Pancreas (tissue), 10 donors: Measurements from ENCODE around the gene CRAMP1. TPM values are rescaled to one million over a fixed set of nuclear protein-coding genes. Genes with fewer than 3 reads are reported as not detected.
A peak's percentile ranks its signal among the peaks of the same experiment; 100 is the strongest.
"Not testable (repeated sequence)": the region's sequence is repeated elsewhere in the genome, so short reads cannot be mapped to it uniquely, and the experiment has no call there.

Source experiments
- ATAC-seq, 4 donors: fragments of 200-7000 bp; cut with Tn5 transposase; one replicate each; pipeline versions ENCODE4 v1.8.0 to v1.9.1; 2020; ENCODE audit warnings: mild to moderate bottlenecking in 4 of 4, moderate library complexity in 4 of 4
- DNase-seq, 6 donors: peaks; one replicate each; pipeline ENCODE4 v3.0.0-alpha.2; 2020
- FAIRE-seq: peaks from 2 replicates; lab custom pipeline; 2012; peaks lifted over from hg19 to GRCh38; lab: Jason Lieb, UNC
- H3K27ac ChIP-seq, 4 donors: fragments of 200-600 bp; sonication (generic); 1 replicate in 3 of 4; 2 replicates in 1 of 4; pipeline versions ENCODE4 v1.5.0 to v1.8.0; 2020
- H3K27me3 ChIP-seq, 4 donors: fragments of 200-600 bp; one replicate each; pipeline ENCODE4 v1.8.0; 2021
- H3K36me3 ChIP-seq, 3 donors: fragments of 200-600 bp; sonication (generic) in 1 of 3; one replicate each; pipeline versions ENCODE4 v1.5.0 to v1.8.0; 2020 to 2021
- H3K4me1 ChIP-seq, 3 donors: fragments of 200-600 bp; one replicate each; pipeline ENCODE4 v1.8.0; 2021
- H3K4me3 ChIP-seq, 4 donors: fragments of 200-600 bp; sonication (generic) in 2 of 4; one replicate each; pipeline versions ENCODE4 v1.5.0 to v1.8.0; 2020 to 2021
- H3K9me3 ChIP-seq, 4 donors: fragments of 200-600 bp; one replicate each; pipeline ENCODE4 v1.8.0; 2021
- CTCF ChIP-seq, 4 donors: fragments of 200-600 bp; sonication (generic) in 3 of 4; IDR thresholded peaks; one replicate each; pipeline versions ENCODE4 v1.5.0 to v1.8.0; 2021; ENCODE audit warnings: antibody characterized with exemption in 4 of 4
- WGBS, 2 donors: extraction: QIAGEN DNeasy Blood & Tissue Kit; methylation state at CpG; one replicate each; pipeline ENCODE4 v1.1.7; 2013; 5-methylcytosine and 5-hydroxymethylcytosine counted together
- intact Hi-C, 3 donors: fragments of 100-400 bp; cut with DNase I; formaldehyde crosslinking; loops; one replicate each; pipeline versions ENCODE4 v1.11.1 to v1.14.2; 2022
- polyA plus RNA-seq, 2 donors: library from polyadenylated mRNA; stranded (reverse); fragments of 200-250 nt; gene quantifications; one replicate each; pipeline ENCODE4 v1.2.3, GENCODE V29; 2013
- total RNA-seq, 6 donors: library from RNA; stranded (reverse); fragmentation: NEBNext Ultra II Directional in 4 of 6; extraction: Animal tissue kit (Norgen Biotek cat#: 25700) in 4 of 6; gene quantifications; one replicate each; pipeline versions ENCODE4 v1.2.1 to v1.2.4, GENCODE V29; 2021 to 2023
- donor health status: healthy with polysubstance abuse.
- donor health status: DM: no; HTN: no; CAD: no; lungs with moderate emphysema.
- donor health status: DM: no; HTN: no; CAD: no.
- donor health status: control.
- donor health status: control.
- donor health status: Bipolar disorder and iron deficiency.
- donor health status: DM: yes; HTN: yes; CAD: no.
- donor health status: DM: no; HTN: no; CAD: no.
- donor health status: DM: no; HTN: no; CAD: no.
- donor health status: DM: yes; HTN: yes; CAD: no.

The CRAMP1 gene
- total and polyA plus RNA-seq, 8 donors, result 4.6 to 16.2 (median 7.2) TPM

GRCh38 chr16:1713933-1714332 is 101.8 kb downstream of the CRAMP1 start:
- no peak for DNase-seq
- H3K27me3 ChIP-seq, result no peaks in the 10 kb centered on the region
- H3K36me3 ChIP-seq, result no peaks in the 10 kb centered on the region
- FAIRE-seq, result no peak
- no peak for TF ChIP-seq CTCF (IDR thresholded peaks at IDR 0.05)
- H3K27ac ChIP-seq, result no peak overlapping the region
- no peaks in the 10 kb centered on the region for H3K9me3 ChIP-seq
- intact Hi-C loops, result no loop called here
- no peak overlapping the region for H3K4me3 ChIP-seq
- 82 to 84% methylated on average over 14 of the region's 14 CpGs for WGBS, 2 donors
- H3K4me1 ChIP-seq, result no peaks in the 10 kb centered on the region
- peak in 1 of 4 donors; percentile 26 for ATAC-seq

GRCh38 chr16:1715220-1715619 is 103.1 kb downstream of the CRAMP1 start:
- DNase-seq (no peak), ATAC-seq (no peak), FAIRE-seq (no peak)
- no peaks in the 10 kb centered on the region for H3K27me3 ChIP-seq
- intact Hi-C loops, result no loop called here
- H3K27ac ChIP-seq, result no peak overlapping the region
- H3K36me3 ChIP-seq, result no peaks in the 10 kb centered on the region
- WGBS, 2 donors, result 81 to 88% methylated on average over 12 of the region's 12 CpGs
- H3K4me1 ChIP-seq, result no peaks in the 10 kb centered on the region
- TF ChIP-seq CTCF (IDR thresholded peaks at IDR 0.05), result no peak
- H3K4me3 ChIP-seq, result no peak overlapping the region
- H3K9me3 ChIP-seq, result no peaks in the 10 kb centered on the region

GRCh38 chr16:1718236-1718635 is 106.1 kb downstream of the CRAMP1 start:
- FAIRE-seq, H3K9me3 ChIP-seq, H3K27me3 ChIP-seq, ATAC-seq, H3K27ac ChIP-seq, H3K4me3 ChIP-seq, DNase-seq, intact Hi-C loops, H3K36me3 ChIP-seq: not testable (repeated sequence)
- 86 to 90% methylated on average over 10 of the region's 10 CpGs for WGBS, 2 donors
- peaks cover 0 to 14% (median 0%) of the 10 kb centered on the region in 3 donors for H3K4me1 ChIP-seq

- H3K4me1 ChIP-seq, result peaks cover 0 to 17% (median 0%) of the 10 kb centered on the region in 3 donors
- intact Hi-C loops, H3K36me3 ChIP-seq, H3K4me3 ChIP-seq, H3K9me3 ChIP-seq, FAIRE-seq, H3K27me3 ChIP-seq, H3K27ac ChIP-seq, ATAC-seq, DNase-seq: not testable (repeated sequence)
- 84 to 87% methylated on average over 12 of the region's 12 CpGs for WGBS, 2 donors
These were observed 107.5 kb downstream of the CRAMP1 start for GRCh38 chr16:1719559-1720229.

GRCh38 chr16:1721372-1721771 is 109.2 kb downstream of the CRAMP1 start:
- ATAC-seq (no peak), DNase-seq (no peak), FAIRE-seq (no peak)
- 95 to 97% methylated on average over 9 of the region's 9 CpGs for WGBS, 2 donors
- peaks cover 0 to 17% (median 0%) of the 10 kb centered on the region in 3 donors for H3K4me1 ChIP-seq
- no peak overlapping the region for H3K4me3 ChIP-seq
- no peaks in the 10 kb centered on the region for H3K36me3 ChIP-seq
- H3K27me3 ChIP-seq, result no peaks in the 10 kb centered on the region
- no peaks in the 10 kb centered on the region for H3K9me3 ChIP-seq
- no peak for TF ChIP-seq CTCF (IDR thresholded peaks at IDR 0.05)
- H3K27ac ChIP-seq, result peak overlapping the region in 2 of 4 donors; percentile 64 to 71
- intact Hi-C loops, result no loop called here
